ENCODE measurements around the gene RIPOR3. TPM values are rescaled to one million over a fixed set of nuclear protein-coding genes. Genes with fewer than 3 reads are reported as not detected.

The RIPOR3 gene
- total RNA-seq, 4 donors from 2014 or later, result 1.3 to 9.7 (median 3.3) TPM

DNA sequence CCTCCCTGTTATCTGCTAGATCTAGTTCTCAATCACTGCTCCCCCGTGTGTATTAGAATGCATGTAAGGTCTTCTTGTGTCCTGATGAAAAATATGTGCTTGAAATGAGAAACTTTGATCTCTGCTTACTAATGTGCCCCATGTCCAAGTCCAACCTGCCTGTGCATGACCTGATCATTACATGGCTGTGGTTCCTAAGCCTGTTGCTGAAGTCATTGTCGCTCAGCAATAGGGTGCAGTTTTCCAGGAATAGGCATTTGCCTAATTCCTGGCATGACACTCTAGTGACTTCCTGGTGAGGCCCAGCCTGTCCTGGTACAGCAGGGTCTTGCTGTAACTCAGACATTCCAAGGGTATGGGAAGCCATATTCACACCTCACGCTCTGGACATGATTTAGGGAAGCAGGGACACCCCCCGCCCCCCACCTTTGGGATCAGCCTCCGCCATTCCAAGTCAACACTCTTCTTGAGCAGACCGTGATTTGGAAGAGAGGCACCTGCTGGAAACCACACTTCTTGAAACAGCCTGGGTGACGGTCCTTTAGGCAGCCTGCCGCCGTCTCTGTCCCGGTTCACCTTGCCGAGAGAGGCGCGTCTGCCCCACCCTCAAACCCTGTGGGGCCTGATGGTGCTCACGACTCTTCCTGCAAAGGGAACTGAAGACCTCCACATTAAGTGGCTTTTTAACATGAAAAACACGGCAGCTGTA lies 107.7 kb downstream of the RIPOR3 start:
- peaks cover 7 to 48% (median 29%) of the 10 kb centered on the region in 3 donors for H3K4me1 ChIP-seq
- TF ChIP-seq, protein P1, sequence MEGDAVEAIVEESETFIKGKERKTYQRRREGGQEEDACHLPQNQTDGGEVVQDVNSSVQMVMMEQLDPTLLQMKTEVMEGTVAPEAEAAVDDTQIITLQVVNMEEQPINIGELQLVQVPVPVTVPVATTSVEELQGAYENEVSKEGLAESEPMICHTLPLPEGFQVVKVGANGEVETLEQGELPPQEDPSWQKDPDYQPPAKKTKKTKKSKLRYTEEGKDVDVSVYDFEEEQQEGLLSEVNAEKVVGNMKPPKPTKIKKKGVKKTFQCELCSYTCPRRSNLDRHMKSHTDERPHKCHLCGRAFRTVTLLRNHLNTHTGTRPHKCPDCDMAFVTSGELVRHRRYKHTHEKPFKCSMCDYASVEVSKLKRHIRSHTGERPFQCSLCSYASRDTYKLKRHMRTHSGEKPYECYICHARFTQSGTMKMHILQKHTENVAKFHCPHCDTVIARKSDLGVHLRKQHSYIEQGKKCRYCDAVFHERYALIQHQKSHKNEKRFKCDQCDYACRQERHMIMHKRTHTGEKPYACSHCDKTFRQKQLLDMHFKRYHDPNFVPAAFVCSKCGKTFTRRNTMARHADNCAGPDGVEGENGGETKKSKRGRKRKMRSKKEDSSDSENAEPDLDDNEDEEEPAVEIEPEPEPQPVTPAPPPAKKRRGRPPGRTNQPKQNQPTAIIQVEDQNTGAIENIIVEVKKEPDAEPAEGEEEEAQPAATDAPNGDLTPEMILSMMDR (IDR thresholded peaks at IDR 0.05), result no peak
- TF ChIP-seq POLR2A (IDR thresholded peaks at IDR 0.05), result no peak
- peaks cover 41 to 92% (median 42%) of the 10 kb centered on the region in 3 donors for H3K36me3 ChIP-seq
- H3K9me3 ChIP-seq, result no peaks in the 10 kb centered on the region
- WGBS, 2 donors, result 65 to 83% methylated on average over 10 of the region's 15 CpGs
- no peak overlapping the region for H3K4me3 ChIP-seq
- H3K27me3 ChIP-seq, result no peaks in the 10 kb centered on the region
- DNase-seq, result no peak
- intact Hi-C loops (cut with DNase I), result no loop called here
- H3K27ac ChIP-seq, result peak overlapping the region in 1 of 4 donors; percentile 11

- H3K4me3 ChIP-seq, result no peak overlapping the region
- intact Hi-C loops (cut with DNase I), result no loop called here
- no peak for DNase-seq
- no peak for TF ChIP-seq POLR2A (IDR thresholded peaks at IDR 0.05)
- TF ChIP-seq, protein P1 (IDR thresholded peaks at IDR 0.05), result no peak
- no peak overlapping the region for H3K27ac ChIP-seq
- peaks cover 1 to 44% (median 26%) of the 10 kb centered on the region in 3 donors for H3K4me1 ChIP-seq
- WGBS, 2 donors, result 68 to 72% methylated on average over 24 to 25 of the region's 26 CpGs
- H3K9me3 ChIP-seq, result no peaks in the 10 kb centered on the region
- H3K36me3 ChIP-seq, result peaks cover 42 to 99% (median 45%) of the 10 kb centered on the region in 3 donors
- H3K27me3 ChIP-seq, result no peaks in the 10 kb centered on the region
These were observed 108.6 kb downstream of the RIPOR3 start for GRCh38 chr20:50582591-50583234.

GRCh38 chr20:50582092-50582491 lies 109.2 kb downstream of the RIPOR3 start:
- no peak overlapping the region for H3K27ac ChIP-seq
- peaks cover 45 to 99% (median 46%) of the 10 kb centered on the region in 3 donors for H3K36me3 ChIP-seq
- no peak for DNase-seq
- intact Hi-C loops (cut with DNase I), result no loop called here
- H3K4me1 ChIP-seq, result peaks cover 0 to 44% (median 21%) of the 10 kb centered on the region in 3 donors
- no peaks in the 10 kb centered on the region for H3K27me3 ChIP-seq
- H3K4me3 ChIP-seq, result no peak overlapping the region
- no peaks in the 10 kb centered on the region for H3K9me3 ChIP-seq
- WGBS, 2 donors, result 64 to 80% methylated on average over 5 to 6 of the region's 6 CpGs
- TF ChIP-seq, protein P1 (IDR thresholded peaks at IDR 0.05), result no peak
- no peak for TF ChIP-seq POLR2A (IDR thresholded peaks at IDR 0.05)

DNA sequence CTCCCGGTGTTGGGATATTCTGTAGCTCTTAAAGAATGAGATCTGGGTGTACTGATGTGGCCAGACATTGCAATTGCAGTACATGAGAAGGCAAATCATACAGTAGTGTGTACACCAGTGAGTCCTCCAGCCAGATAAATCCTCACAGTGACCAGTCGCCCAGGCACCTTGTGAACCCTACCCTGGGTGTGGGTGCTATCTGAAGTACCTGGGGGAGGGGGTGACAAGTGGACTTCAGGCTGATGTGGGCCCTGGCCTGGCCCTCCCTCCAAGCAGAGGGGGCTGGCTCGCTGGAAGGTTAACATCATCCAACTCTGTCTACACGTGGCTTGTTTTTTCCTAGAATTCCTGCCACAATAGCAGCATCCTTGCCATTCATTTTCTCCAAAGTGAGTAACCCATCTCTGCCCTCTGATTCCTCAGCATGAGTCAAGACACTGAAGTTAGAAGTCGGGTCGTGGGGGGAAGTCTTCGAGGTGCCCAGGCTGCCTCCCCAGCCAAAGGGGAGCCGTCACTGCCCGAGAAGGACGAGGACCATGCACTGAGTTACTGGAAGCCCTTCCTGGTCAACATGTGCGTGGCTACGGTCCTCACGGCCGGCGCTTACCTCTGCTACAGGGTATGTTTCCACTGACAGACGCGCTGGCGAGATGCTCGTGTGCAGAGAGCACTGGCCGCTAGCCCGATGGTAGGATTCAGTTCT lies 110.3 kb downstream of the RIPOR3 start:
- Histone ChIP-seq H3K27ac (no peak overlapping the region), H3K27me3 (no peaks in the 10 kb centered on the region), H3K36me3 (peaks cover 40 to 99% (median 46%) of the 10 kb centered on the region in 3 donors), H3K4me3 (no peak overlapping the region), H3K4me1 (peaks cover 0 to 47% (median 19%) of the 10 kb centered on the region in 3 donors), H3K9me3 (no peaks in the 10 kb centered on the region)
- 85 to 88% methylated on average over 9 to 15 of the region's 21 CpGs for WGBS, 2 donors
- intact Hi-C loops (cut with DNase I), result no loop called here
- no peak for TF ChIP-seq POLR2A (IDR thresholded peaks at IDR 0.05)
- TF ChIP-seq, protein P1 (IDR thresholded peaks at IDR 0.05), result no peak
- no peak for DNase-seq
